HG03175 (cell line): Measurements from ENCODE around the gene HECTD2.
"Not testable (repeated sequence)": the region's sequence is repeated elsewhere in the genome, so short reads cannot be mapped to it uniquely, and the experiment has no call there.

Experiments used
- ATAC-seq: cut with Tn5 transposase; IDR thresholded peaks from one replicate; pipeline ENCODE4 v1.9.1; 2021; ENCODE audit warnings: mild to moderate bottlenecking, moderate library complexity; ENCODE audit not compliant: unreplicated experiment

HECTD2 gene

DNA sequence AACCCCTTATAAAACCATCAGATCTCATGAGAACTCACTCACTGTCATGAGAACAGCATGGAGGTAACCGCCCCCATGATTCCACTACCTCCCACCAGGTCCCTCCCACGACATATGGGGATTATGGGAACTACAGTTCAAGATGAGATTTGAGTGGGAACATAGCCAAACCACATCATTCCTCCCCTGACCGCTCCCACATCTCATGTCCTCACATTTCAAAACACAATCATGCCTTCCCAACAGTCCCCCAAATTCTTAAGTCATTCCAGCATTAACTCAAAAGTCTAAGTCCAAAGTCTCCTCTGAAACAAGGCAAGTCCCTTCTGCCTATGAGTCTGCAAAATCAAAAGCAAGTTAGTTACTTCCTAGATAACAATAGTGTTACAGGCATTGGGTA, 150.7 kb downstream of the HECTD2 start:
- ATAC-seq = not testable (repeated sequence)

GRCh38 chr10:91562839-91563581, 152.9 kb downstream of the HECTD2 start:
- ATAC-seq = no peak

DNA sequence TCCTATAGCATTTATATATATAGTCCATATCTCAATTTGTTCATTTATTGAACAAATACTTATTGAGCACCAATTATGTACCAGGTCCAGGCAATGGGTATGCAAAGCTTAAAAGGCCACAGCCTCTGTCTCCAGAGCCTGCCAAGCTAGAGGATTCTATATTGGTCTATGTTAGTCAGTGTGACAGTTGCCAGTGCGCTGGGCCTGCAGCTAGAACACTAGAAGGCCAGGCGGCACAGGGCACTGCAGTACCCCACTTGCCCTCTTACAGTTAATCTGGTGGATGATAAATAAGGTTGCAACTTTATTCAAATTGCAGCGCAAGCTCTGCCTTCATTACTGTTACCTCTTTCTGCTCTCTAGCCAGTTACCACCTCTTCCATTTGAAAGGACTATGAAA, 153.9 kb downstream of the HECTD2 start:
- ATAC-seq = no peak
